Lower leg skin (tissue), 4 donors: ENCODE results near the gene GARIN1A. TPM values are rescaled to one million over a fixed set of nuclear protein-coding genes. Genes with fewer than 3 reads are reported as not detected.

ENCODE experiments used
- DNase-seq, 2 donors: peaks; one replicate each; pipeline ENCODE4 v3.0.0-alpha.2; 2019; ENCODE audit warnings: low spot score in 2 of 2
- H3K4me3 ChIP-seq: fragments of 200-600 bp; sonication (generic); 2 replicates; pipeline ENCODE4 v1.5.1; 2017; ENCODE audit warnings: mild to moderate bottlenecking, low read depth; ENCODE audit not compliant: poor library complexity, severe bottlenecking
- CTCF ChIP-seq, 3 donors: fragments of 450-650 bp; IDR thresholded peaks; one replicate each; pipeline ENCODE4 v1.5.1; 2016; ENCODE audit warnings: antibody characterized with exemption in 3 of 3, mild to moderate bottlenecking in 3 of 3, moderate library complexity in 2 of 3
- POLR2A ChIP-seq, 2 donors: fragments of 450-650 bp; IDR thresholded peaks; one replicate each; pipeline ENCODE4 v1.6.1; 2016 to 2017; ENCODE audit warnings: antibody characterized with exemption in 2 of 2, mild to moderate bottlenecking in 1 of 2, moderate library complexity in 1 of 2
- WGBS, 2 donors: methylation state at CpG; one replicate each; pipeline ENCODE4 v1.1.5; 2018; 5-methylcytosine and 5-hydroxymethylcytosine counted together
- intact Hi-C: fragments of 100-400 bp; cut with DNase I; formaldehyde crosslinking; loops from one replicate; pipeline ENCODE4 v1.15.0; 2023; ENCODE audit warnings: low total_unique reads
- total RNA-seq, 4 donors: library from RNA; depleted of rRNA; stranded (reverse); fragments of >200 nt; gene quantifications; one replicate each; pipeline ENCODE4 v1.1.0, GENCODE V29; 2016

GARIN1A gene
- total RNA-seq, 4 donors from 2014 or later = 0.26 to 1.0 (median 0.71) TPM; not detected in 1

DNA sequence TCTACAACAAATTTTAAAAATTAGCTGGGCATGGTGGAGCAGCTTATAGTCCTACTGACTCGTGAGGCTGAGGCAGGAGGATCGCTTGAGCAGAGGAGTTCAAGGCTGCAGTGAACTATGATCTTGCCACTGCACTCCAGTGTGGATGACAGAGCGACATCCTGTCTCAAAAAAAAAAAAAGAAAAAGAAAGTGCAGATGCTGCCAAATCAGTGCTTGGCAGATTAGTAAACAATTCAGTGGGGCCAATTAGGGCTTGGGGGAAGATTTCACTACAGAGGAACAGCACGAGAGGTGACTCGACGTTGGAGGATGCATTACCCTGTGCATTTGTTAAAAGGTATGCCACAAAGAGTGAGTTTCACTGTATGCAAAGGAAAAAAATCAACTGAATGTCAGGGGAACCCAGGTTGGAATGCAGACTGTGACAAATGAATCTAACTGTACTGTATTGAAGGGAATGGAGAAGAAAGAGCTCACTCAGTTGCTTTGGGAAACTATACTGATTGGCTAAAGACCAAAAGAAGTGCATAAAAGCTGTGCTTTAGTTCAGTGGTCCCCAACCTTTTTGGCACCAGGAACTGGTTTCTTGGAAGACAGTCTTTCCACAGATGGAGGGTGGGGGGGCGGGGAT, 31.6 kb downstream of the GARIN1A start:
- WGBS, 2 donors = 45 to 46% methylated on average over 7 of the region's 7 CpGs
- intact Hi-C loops = no loop called here
- TF ChIP-seq CTCF (IDR thresholded peaks at IDR 0.05) (no peak), POLR2A (IDR thresholded peaks at IDR 0.05) (no peak)

GRCh38 chr7:128705891-128706333, 33.8 kb downstream of the GARIN1A start:
- no peak overlapping the region for H3K4me3 ChIP-seq
- no peak for TF ChIP-seq POLR2A (IDR thresholded peaks at IDR 0.05)
- no peak for TF ChIP-seq CTCF (IDR thresholded peaks at IDR 0.05)
- DNase-seq = peak in 1 of 2 donors; percentile 7
- intact Hi-C loops = no loop called here
- whole genome bisulfite sequencing, 2 donors = 60 to 66% methylated on average over 3 of the region's 3 CpGs

More for the DNA sequence above, 31.6 kb downstream of the GARIN1A start:
- DNase-seq = peak in 1 of 2 donors; percentile 8
- H3K4me3 ChIP-seq = no peak overlapping the region

- 87 to 97% methylated on average over 1 of the region's 1 CpG for WGBS, 2 donors
- no peak overlapping the region for H3K4me3 ChIP-seq
- no peak for DNase-seq
- intact Hi-C loops = no loop called here
- TF ChIP-seq CTCF (IDR thresholded peaks at IDR 0.05) (no peak), POLR2A (IDR thresholded peaks at IDR 0.05) (no peak)
These were observed 35.7 kb downstream of the GARIN1A start for GRCh38 chr7:128707752-128708151.

DNA sequence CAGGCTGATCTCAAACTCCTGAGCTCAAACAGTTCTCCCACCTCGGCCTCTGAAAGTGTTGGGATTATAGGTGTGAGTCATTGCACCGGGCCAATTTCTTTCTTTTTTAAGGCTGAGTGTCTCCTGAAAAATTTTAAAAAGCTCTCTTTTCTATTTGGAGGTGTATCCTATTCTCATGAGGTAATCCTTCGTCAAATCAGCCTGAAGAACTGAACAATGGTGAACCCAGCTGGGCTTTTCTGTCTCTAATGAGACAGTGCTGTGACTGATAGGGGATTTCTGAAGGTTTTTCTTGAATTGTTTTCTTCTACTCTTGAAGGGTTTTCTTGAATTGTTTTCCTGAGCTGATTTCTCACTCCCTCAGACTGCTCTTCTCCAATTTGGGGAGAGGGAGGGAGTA, 36.1 kb downstream of the GARIN1A start:
- no peak overlapping the region for H3K4me3 ChIP-seq
- intact Hi-C loops = no loop called here
- TF ChIP-seq POLR2A (IDR thresholded peaks at IDR 0.05) (no peak), CTCF (IDR thresholded peaks at IDR 0.05) (no peak)
- no peak for DNase-seq
- 92% methylated on average over 3 of the region's 3 CpGs for WGBS, 2 donors

DNA sequence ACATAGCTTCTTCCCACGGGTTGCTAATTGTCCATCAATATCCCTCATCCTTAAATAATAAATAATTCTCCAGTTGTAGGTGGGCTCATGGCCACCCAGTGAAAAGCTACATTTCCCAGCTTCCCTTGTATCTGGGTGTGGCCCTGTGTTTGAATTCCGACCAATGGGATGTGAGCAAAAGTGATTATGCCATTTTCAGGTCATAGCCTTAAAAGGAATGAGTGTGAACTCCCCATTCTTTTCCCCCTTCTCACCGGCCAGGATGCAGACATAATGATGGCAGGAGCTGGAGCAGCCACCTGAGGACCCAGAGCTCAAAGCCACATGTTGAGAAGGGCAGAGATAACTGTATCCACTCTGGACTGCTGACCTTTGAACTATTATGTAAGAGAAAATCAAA, 36.7 kb downstream of the GARIN1A start:
- DNase-seq = peak in 1 of 2 donors; percentile 46
- TF ChIP-seq POLR2A (IDR thresholded peaks at IDR 0.05) = no peak
- no peak for TF ChIP-seq CTCF (IDR thresholded peaks at IDR 0.05)
- 85 to 87% methylated on average over 3 of the region's 3 CpGs for WGBS, 2 donors
- intact Hi-C loops = no loop called here
- H3K4me3 ChIP-seq = no peak overlapping the region

- H3K4me3 ChIP-seq = no peak overlapping the region
- WGBS, 2 donors = 57 to 61% methylated on average over 6 of the region's 6 CpGs
- DNase-seq = peak in 1 of 2 donors; percentile 78
- intact Hi-C loops = no loop called here
- no peak for TF ChIP-seq CTCF (IDR thresholded peaks at IDR 0.05)
- no peak for TF ChIP-seq POLR2A (IDR thresholded peaks at IDR 0.05)
These were observed 38.4 kb downstream of the GARIN1A start for GRCh38 chr7:128710481-128710880.
